Activated CD4-positive, CD25-positive, alpha-beta regulatory T cell treated with anti-CD3 and anti-CD28 coated beads, Interleukin-2, amount 50 U/mL, for 24 hours (primary cell): Measurements from ENCODE around the gene MINDY4.

Source experiments
- ATAC-seq, 2 donors: fragments of 150-1000 bp; cut with Tn5 transposase; one replicate each; pipeline ENCODE4 v1.10.0; 2021; ENCODE audit warnings: mild to moderate bottlenecking in 1 of 2, moderate library complexity in 1 of 2

Gene MINDY4

GRCh38 chr7:30934732-30935568 lies 163.7 kb downstream of the MINDY4 start:
- ATAC-seq: no peak

- ATAC-seq: no peak
Measured at GRCh38 chr7:30935569-30935877, 164.3 kb downstream of the MINDY4 start.

GRCh38 chr7:30936650-30937245 lies 165.5 kb downstream of the MINDY4 start:
- ATAC-seq: no peak

GRCh38 chr7:30937416-30937815 lies 166.2 kb downstream of the MINDY4 start:
- no peak for ATAC-seq

GRCh38 chr7:30938435-30939316 lies 167.5 kb downstream of the MINDY4 start:
- ATAC-seq: peak; percentile 43 to 48

- no peak for ATAC-seq
Measured at GRCh38 chr7:30941582-30942323, 170.5 kb downstream of the MINDY4 start.
